PC-9 (cell line): ENCODE results near the gene SYPL1. TPM values are rescaled to one million over a fixed set of nuclear protein-coding genes. Genes with fewer than 3 reads are reported as not detected.

Source experiments
- Bru-seq: library from RNA; stranded (reverse); fragments of 400-500 nt; gene quantifications from one replicate; lab custom pipeline; 2021; lab: Mats Ljungman, UMichigan
- BruChase-seq, 2 experiments: library from RNA; stranded (reverse); fragments of 400-500 nt; gene quantifications; one replicate each; lab custom pipeline; 2021; lab: Mats Ljungman, UMichigan
- BruUV-seq: library from RNA; stranded (reverse); fragments of 400-500 nt; replicated peaks from 2 replicates; lab custom pipeline; 2021; lab: Mats Ljungman, UMichigan
- CTCF ChIA-PET: fragments of 300-600 bp; sonication (Branson Sonifier 250); formaldehyde crosslinking; loops from one replicate; lab custom pipeline; 2022; ENCODE audit warnings: antibody characterized with exemption; lab: Charles Lee
- POLR2A ChIA-PET: fragments of 300-600 bp; sonication (Branson Sonifier 250); formaldehyde crosslinking; loops from one replicate; lab custom pipeline; 2022; ENCODE audit warnings: antibody characterized with exemption; ENCODE audit not compliant: unreplicated experiment; lab: Charles Lee
- DNase-seq, 2 experiments: peaks; one replicate each; pipeline versions ENCODE4 v3.0.0 to v3.0.0-alpha.2; 2015 to 2022; ENCODE audit warnings: mixed read lengths in 1 of 2
- H2AFZ ChIP-seq: fragments of 200-600 bp; sonication (generic); 2 replicates; pipeline ENCODE4 v1.8.1; 2017; ENCODE audit warnings: antibody characterized with exemption
- H3F3A ChIP-seq: fragments of 200-600 bp; sonication (generic); 2 replicates; pipeline ENCODE4 v1.8.1; 2017; ENCODE audit warnings: antibody characterized with exemption, mild to moderate bottlenecking, low read depth; ENCODE audit not compliant: insufficient read depth
- H3K27ac ChIP-seq: fragments of 200-600 bp; sonication (generic); 2 replicates; pipeline ENCODE4 v1.6.1; 2016; ENCODE audit warnings: mixed run types
- H3K27me3 ChIP-seq: fragments of 200-600 bp; sonication (generic); 2 replicates; pipeline ENCODE4 v1.6.1; 2016; ENCODE audit warnings: low read depth, mixed run types; ENCODE audit not compliant: insufficient read depth
- H3K36me3 ChIP-seq: fragments of 200-600 bp; sonication (generic); 2 replicates; pipeline ENCODE4 v1.6.1; 2016; ENCODE audit warnings: low read depth, mixed run types
- H3K4me1 ChIP-seq: fragments of 200-600 bp; sonication (generic); replicated peaks from 2 replicates; pipeline ENCODE4 v1.6.1; 2016; ENCODE audit warnings: mixed run types; ENCODE audit not compliant: insufficient read depth
- H3K4me2 ChIP-seq: fragments of 200-600 bp; sonication (generic); 2 replicates; pipeline ENCODE4 v1.6.1; 2017; ENCODE audit warnings: mixed run types
- H3K4me3 ChIP-seq: fragments of 200-600 bp; sonication (generic); 2 replicates; pipeline ENCODE4 v1.6.1; 2016; ENCODE audit warnings: mixed run types
- H3K79me2 ChIP-seq: fragments of 200-600 bp; sonication (generic); 2 replicates; pipeline ENCODE4 v1.6.1; 2017; ENCODE audit warnings: low read depth, mixed run types
- H3K9me2 ChIP-seq: fragments of 200-600 bp; sonication (generic); 2 replicates; pipeline ENCODE4 v1.8.1; 2017; ENCODE audit warnings: mild to moderate bottlenecking; ENCODE audit not compliant: insufficient read depth
- H3K9me3 ChIP-seq: fragments of 200-600 bp; sonication (generic); 2 replicates; pipeline ENCODE4 v1.8.1; 2016; ENCODE audit warnings: low read depth; ENCODE audit not compliant: insufficient read depth
- H4K20me1 ChIP-seq: fragments of 200-600 bp; sonication (generic); 2 replicates; pipeline ENCODE4 v1.8.1; 2017; ENCODE audit not compliant: insufficient read depth
- EZH2 ChIP-seq: fragments of 200-600 bp; sonication (generic); IDR thresholded peaks from 2 replicates; pipeline ENCODE4 v1.8.0; 2017; ENCODE audit warnings: antibody characterized with exemption, low read depth
- intact Hi-C: fragments of 100-400 bp; cut with micrococcal nuclease; formaldehyde crosslinking; loops from one replicate; pipeline ENCODE4 v1.10.0; 2022; ENCODE audit not compliant: unreplicated experiment
- long read RNA-seq: library from polyadenylated mRNA; stranded (forward); transcript quantifications from one replicate; pipeline ENCODE4 v2.0.0, GENCODE V29; 2022
- total RNA-seq: library from RNA; stranded (reverse); gene quantifications from 2 replicates; pipeline ENCODE4 v1.2.3, GENCODE V29; 2021
- TF ChIP-seq, protein P1 (sequence below): fragments of 200-600 bp; sonication (generic); conservative IDR thresholded peaks from 2 replicates; pipeline ENCODE4 v1.6.1; 2017; ENCODE audit warnings: mixed run types, antibody characterized with exemption, mild to moderate bottlenecking, moderate library complexity

Gene SYPL1
- total RNA-seq (83.9 and 102 TPM in 2 replicates), Bru-seq, nascent RNA (percentile 94 among the genes with signal in this experiment), BruChase-seq, experiment 1, labeled RNA remaining after a 2-hour chase (percentile 88 among the genes with signal in this experiment), BruChase-seq, experiment 2, labeled RNA remaining after a 6-hour chase (percentile 96 among the genes with signal in this experiment)
- long read RNA-seq, transcript SYPL1-202 (5 exons, 2,151 nt): major isoform, 240 of 260 reads
- long read RNA-seq, partial matches to known transcripts: 7 of 260 reads
- long read RNA-seq, other reads (novel, unspliced or antisense): 8 of 260 reads

DNA sequence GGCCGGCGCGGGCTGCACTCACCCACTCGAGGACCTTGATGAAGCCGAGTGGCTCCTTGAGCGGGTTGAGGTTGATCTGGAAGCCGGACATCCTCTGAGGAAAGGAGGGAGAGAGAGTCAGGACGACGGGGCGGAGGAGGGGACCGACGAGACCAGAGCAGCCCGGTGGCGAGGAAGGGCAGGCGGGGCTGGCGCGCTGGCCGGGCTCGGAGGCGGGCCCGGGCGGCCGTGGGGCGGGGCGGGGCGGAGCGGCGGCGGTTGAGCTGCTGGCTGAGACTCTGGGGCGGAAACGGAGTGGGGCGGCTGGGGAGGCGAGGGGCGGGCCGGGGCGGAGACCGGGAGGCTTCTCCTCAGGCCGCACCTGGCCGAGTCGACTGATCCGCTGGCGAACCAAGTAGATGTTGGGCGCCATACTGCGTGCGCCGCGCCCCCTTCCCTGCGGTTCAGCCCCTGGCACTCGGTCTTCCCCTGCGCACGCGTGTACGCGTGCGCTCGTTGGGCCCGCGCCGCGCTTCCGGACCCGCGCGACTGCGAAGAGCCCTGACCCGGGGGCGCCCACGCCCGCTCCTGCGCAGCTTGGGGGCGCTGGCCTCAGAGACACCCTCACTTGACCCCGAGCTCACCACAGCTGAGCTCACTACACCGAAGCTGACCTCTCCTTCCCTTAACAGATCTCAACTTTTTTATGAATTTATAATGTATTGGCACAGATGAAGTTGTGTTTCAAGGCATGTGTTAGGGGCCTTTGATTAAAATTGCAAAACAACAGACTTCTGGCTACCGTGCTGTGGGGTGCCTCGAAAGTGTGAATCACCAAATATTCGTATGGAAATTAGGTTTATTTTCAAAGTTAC, at the start of gene SYPL1:
TSS of gene SYPL1 (minus strand) at position 195 of the 854 bp plus-strand sequence. CDS start at position 91, 104 bp downstream.
- BruUV-seq: no TSS peak
- TF ChIP-seq EZH2: no peak
- TF ChIP-seq, protein P1, sequence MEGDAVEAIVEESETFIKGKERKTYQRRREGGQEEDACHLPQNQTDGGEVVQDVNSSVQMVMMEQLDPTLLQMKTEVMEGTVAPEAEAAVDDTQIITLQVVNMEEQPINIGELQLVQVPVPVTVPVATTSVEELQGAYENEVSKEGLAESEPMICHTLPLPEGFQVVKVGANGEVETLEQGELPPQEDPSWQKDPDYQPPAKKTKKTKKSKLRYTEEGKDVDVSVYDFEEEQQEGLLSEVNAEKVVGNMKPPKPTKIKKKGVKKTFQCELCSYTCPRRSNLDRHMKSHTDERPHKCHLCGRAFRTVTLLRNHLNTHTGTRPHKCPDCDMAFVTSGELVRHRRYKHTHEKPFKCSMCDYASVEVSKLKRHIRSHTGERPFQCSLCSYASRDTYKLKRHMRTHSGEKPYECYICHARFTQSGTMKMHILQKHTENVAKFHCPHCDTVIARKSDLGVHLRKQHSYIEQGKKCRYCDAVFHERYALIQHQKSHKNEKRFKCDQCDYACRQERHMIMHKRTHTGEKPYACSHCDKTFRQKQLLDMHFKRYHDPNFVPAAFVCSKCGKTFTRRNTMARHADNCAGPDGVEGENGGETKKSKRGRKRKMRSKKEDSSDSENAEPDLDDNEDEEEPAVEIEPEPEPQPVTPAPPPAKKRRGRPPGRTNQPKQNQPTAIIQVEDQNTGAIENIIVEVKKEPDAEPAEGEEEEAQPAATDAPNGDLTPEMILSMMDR: no peak
- intact Hi-C loops: loop anchor here (1.0 to 5.0 kb wide), 3 partner anchors 41 to 335 kb away; no protein-coding TSS in a partner anchor
- H3K4me1 ChIP-seq: peaks cover 43% of the 10 kb centered on the region
- DNase-seq: peak; percentile 80 to 97
- H3K79me2 ChIP-seq: peaks cover 42% of the 10 kb centered on the region
- 0 out of 2 replicates have a peak, but pooled peaks cover 7% of the 10 kb centered on the region for H3K36me3 ChIP-seq
- peaks cover 19% of the 10 kb centered on the region; the same call in 1 of the 2 replicates for H4K20me1 ChIP-seq
- H3K27me3 ChIP-seq: no peaks in the 10 kb centered on the region
- H3K4me2 ChIP-seq: peak within 1 kb of the TSS; percentile 86
- peak within 1 kb of the TSS; percentile 94 for H2AFZ ChIP-seq
- H3K9me3 ChIP-seq: no peaks in the 10 kb centered on the region
- no peaks in the 10 kb centered on the region for H3K9me2 ChIP-seq
- peaks cover 9% of the 10 kb centered on the region; the same call in 1 of the 2 replicates for H3F3A ChIP-seq
- H3K4me3 ChIP-seq: peak within 1 kb of the TSS; percentile 88
- POLR2A ChIA-PET: interaction anchor here (0.6 to 1.0 kb wide), 8 partner anchors 10 to 641 kb away, joined by 4 to 14 read pairs (median 7); partner anchors contain the start of gene NAMPT
- H3K27ac ChIP-seq: peak within 1 kb of the TSS; percentile 86
- CTCF ChIA-PET: interaction anchor here (0.6 to 1.4 kb wide), 3 partner anchors 54 to 351 kb away, joined by 3 to 6 read pairs (median 4); no protein-coding TSS in a partner anchor

DNA sequence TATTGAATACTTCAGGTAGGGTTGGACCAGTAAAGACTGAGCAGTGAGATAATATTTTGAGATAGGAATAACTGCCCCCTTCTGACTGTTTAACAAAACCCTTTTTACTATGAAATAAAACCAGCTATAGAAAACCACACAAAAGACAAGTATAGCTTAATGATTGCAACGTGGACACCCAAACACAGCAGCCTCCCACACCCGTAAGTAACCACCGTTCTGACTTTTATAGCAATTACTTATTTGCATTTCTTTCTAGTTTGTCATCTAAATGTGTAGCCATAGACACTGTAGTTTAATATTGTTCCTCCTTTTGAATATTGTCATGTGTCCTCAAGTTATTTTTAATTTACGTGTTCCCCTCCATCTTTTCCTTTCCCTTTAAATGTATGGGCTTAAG, 42.9 kb upstream of the SYPL1 start:
- intact Hi-C loops: loop anchor here (10.0 kb wide), 2 partner anchors 280 to 1230 kb away; partner anchors contain the start of gene ATXN7L1
- Histone ChIP-seq H3K4me1 (peaks cover 12% of the 10 kb centered on the region), H3K9me3 (no peaks in the 10 kb centered on the region), H4K20me1 (no peaks in the 10 kb centered on the region), H3K4me2 (no peak overlapping the region), H3K36me3 (no peaks in the 10 kb centered on the region), H2AFZ (no peak overlapping the region), H3K9me2 (no peaks in the 10 kb centered on the region), H3F3A (peaks cover 7% of the 10 kb centered on the region; the same call in 1 of the 2 replicates), H3K79me2 (no peaks in the 10 kb centered on the region), H3K27ac (no peak overlapping the region), H3K27me3 (no peaks in the 10 kb centered on the region), H3K4me3 (no peak overlapping the region)
- no peak for DNase-seq
- ChIA-PET CTCF (interaction anchor here (0.6 kb wide), 1 partner anchor 132 kb away, joined by 3 read pairs; no protein-coding TSS in a partner anchor), POLR2A (no interaction called here)
- no TSS peak for BruUV-seq
- no peak for TF ChIP-seq EZH2
- TF ChIP-seq, protein P1: no peak
